Measurements from ENCODE around the gene ZDHHC18.

DNA sequence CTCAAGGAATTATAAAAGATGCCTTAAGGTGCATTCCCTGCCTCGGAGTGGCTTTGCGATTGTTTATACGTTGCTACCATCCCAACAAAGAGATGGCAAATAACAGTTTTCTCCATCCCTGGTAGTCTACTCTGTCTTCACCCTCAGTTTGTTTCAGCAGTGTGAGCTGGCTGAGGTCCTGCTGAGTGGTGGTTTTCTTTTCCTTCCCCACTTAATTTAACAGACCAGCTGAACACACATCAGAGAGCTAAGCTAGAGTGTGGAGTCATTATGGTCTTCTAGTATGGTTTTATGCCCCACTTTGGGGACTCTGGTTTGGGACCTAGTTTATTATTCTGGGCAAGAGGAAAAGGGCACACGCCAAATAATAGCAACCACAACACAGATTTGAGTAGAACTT, 36.6 kb upstream of the ZDHHC18 start:
- TF ChIP-seq, protein P1, sequence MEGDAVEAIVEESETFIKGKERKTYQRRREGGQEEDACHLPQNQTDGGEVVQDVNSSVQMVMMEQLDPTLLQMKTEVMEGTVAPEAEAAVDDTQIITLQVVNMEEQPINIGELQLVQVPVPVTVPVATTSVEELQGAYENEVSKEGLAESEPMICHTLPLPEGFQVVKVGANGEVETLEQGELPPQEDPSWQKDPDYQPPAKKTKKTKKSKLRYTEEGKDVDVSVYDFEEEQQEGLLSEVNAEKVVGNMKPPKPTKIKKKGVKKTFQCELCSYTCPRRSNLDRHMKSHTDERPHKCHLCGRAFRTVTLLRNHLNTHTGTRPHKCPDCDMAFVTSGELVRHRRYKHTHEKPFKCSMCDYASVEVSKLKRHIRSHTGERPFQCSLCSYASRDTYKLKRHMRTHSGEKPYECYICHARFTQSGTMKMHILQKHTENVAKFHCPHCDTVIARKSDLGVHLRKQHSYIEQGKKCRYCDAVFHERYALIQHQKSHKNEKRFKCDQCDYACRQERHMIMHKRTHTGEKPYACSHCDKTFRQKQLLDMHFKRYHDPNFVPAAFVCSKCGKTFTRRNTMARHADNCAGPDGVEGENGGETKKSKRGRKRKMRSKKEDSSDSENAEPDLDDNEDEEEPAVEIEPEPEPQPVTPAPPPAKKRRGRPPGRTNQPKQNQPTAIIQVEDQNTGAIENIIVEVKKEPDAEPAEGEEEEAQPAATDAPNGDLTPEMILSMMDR (IDR thresholded peaks at IDR 0.05; ENCODE audit: low read length) = no peak
- TF ChIP-seq EZH2 (optimal IDR thresholded peaks at IDR 0.05; ENCODE audit: low read depth, low read length) (no peak), EZH2phosphoT487 (IDR thresholded peaks at IDR 0.05; ENCODE audit: low read length) (no peak)
